ENCODE results near the gene ABCG5. TPM values are rescaled to one million over a fixed set of nuclear protein-coding genes. Genes with fewer than 3 reads are reported as not detected.
A peak's percentile ranks its signal among the peaks of the same experiment; 100 is the strongest.

The ABCG5 gene
- total and polyA plus RNA-seq, 2 of the 4 experiments (the other 2 are of a cell fraction) = not detected

DNA sequence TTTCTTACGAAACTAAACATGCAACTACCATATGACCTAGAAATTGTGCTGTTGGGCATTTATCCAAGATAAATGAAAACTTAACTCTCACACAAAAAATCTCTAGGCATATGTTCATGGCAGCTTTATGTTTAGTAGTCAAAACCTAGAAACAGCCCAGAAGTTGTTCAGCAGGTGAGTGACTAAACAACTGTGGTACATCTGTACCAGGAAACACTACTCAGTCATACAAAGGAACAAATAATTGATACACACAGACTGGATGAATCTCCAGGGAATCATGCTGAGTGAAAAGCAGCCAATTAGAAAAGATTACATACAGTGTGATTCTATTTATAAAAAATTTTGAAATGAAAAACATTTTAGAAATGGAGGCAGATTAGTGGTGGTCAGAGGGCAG is 35.5 kb downstream of the ABCG5 start:
- H2BK15ac ChIP-seq (ENCODE audit: low read depth, low read length) = no peak overlapping the region
- H3K18ac ChIP-seq (ENCODE audit: low read depth, low read length) = no peak overlapping the region
- no peak overlapping the region for H2AFZ ChIP-seq (replicated peaks; ENCODE audit: low read length, poor library complexity)
- H3K79me1 ChIP-seq (ENCODE audit: low read depth in 1 of 2, low read length in 2 of 2) = no peaks in the 10 kb centered on the region
- POLR2A ChIA-PET (ENCODE audit: unreplicated experiment) = no interaction called here
- no peak overlapping the region for H2BK120ac ChIP-seq (ENCODE audit: low read depth, low read length)
- no peak overlapping the region for H2BK20ac ChIP-seq (ENCODE audit: low read depth, low read length)
- H3K9ac ChIP-seq (ENCODE audit: low read depth, low read length) = no peak overlapping the region
- no peak overlapping the region for H2BK5ac ChIP-seq (ENCODE audit: low read depth, low read length, poor library complexity, severe bottlenecking)
- no peak overlapping the region for H3K4ac ChIP-seq (ENCODE audit: low read depth, low read length)
- H3K14ac ChIP-seq (replicated peaks; ENCODE audit: low read depth, low read length) = no peak overlapping the region
- TF ChIP-seq USF2 (IDR thresholded peaks at IDR 0.05; ENCODE audit: low read depth, low read length) = no peak
- no peak for TF ChIP-seq RAD21 (IDR thresholded peaks at IDR 0.05; ENCODE audit: low read length)
- TF ChIP-seq, protein P1, sequence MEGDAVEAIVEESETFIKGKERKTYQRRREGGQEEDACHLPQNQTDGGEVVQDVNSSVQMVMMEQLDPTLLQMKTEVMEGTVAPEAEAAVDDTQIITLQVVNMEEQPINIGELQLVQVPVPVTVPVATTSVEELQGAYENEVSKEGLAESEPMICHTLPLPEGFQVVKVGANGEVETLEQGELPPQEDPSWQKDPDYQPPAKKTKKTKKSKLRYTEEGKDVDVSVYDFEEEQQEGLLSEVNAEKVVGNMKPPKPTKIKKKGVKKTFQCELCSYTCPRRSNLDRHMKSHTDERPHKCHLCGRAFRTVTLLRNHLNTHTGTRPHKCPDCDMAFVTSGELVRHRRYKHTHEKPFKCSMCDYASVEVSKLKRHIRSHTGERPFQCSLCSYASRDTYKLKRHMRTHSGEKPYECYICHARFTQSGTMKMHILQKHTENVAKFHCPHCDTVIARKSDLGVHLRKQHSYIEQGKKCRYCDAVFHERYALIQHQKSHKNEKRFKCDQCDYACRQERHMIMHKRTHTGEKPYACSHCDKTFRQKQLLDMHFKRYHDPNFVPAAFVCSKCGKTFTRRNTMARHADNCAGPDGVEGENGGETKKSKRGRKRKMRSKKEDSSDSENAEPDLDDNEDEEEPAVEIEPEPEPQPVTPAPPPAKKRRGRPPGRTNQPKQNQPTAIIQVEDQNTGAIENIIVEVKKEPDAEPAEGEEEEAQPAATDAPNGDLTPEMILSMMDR (conservative IDR thresholded peaks at IDR 0.05; ENCODE audit: low read depth, low read length) = no peak
- no peak for TF ChIP-seq RCOR1 (IDR thresholded peaks at IDR 0.05; ENCODE audit: insufficient replicate concordance, low read length)
- TF ChIP-seq CHD1 (IDR thresholded peaks at IDR 0.05; ENCODE audit: low read depth, low read length) = no peak
- no peak for TF ChIP-seq RFX5 (IDR thresholded peaks at IDR 0.05; ENCODE audit: low read depth, low read length)
- TF ChIP-seq NFE2L2 (IDR thresholded peaks at IDR 0.05; ENCODE audit: low read depth, low read length) = no peak
- TF ChIP-seq CEBPB (IDR thresholded peaks at IDR 0.05; ENCODE audit: low read depth, low read length) = no peak
- no peak for TF ChIP-seq FOS (IDR thresholded peaks at IDR 0.05; ENCODE audit: low read depth, low read length)
- TF ChIP-seq MAZ (IDR thresholded peaks at IDR 0.05; ENCODE audit: borderline replicate concordance, low read depth, low read length) = no peak
- no peak for TF ChIP-seq MAFK (IDR thresholded peaks at IDR 0.05; ENCODE audit: low read depth, low read length)
- TF ChIP-seq POLR2A (IDR thresholded peaks at IDR 0.05; ENCODE audit: low read depth, low read length) = no peak
- no peak for TF ChIP-seq MXI1 (IDR thresholded peaks at IDR 0.05; ENCODE audit: borderline replicate concordance, low read depth, low read length)
- dilution Hi-C loops (cut with HindIII; ENCODE audit: low sequenced_read_pairs, unreplicated experiment) = no loop called here
- H3K23ac ChIP-seq (ENCODE audit: low read depth, low read length) = no peak overlapping the region
- ATAC-seq (ENCODE audit: low read depth) (no peak), DNase-seq (peak; percentile 1)
- H3K56ac ChIP-seq (ENCODE audit: extremely low read depth, insufficient read depth, low read length) = no peak overlapping the region
- H3K27me3 ChIP-seq (ENCODE audit: control insufficient read depth, insufficient read depth, low read length) = no peaks in the 10 kb centered on the region
- H3K9me1 ChIP-seq (ENCODE audit: insufficient read depth, low read length) = no peaks in the 10 kb centered on the region
- 0 out of 2 replicates have a peak, but pooled peaks cover 4% of the 10 kb centered on the region for H3K36me3 ChIP-seq (ENCODE audit: control insufficient read depth, insufficient read depth, low read length)
- CTCF ChIA-PET = no interaction called here
- no CpG with 5 or more reads among the region's 1 CpG for WGBS, 2 experiments (ENCODE audit: extremely low coverage in 2 of 2, insufficient read length in 1 of 2)
- H4K20me1 ChIP-seq (ENCODE audit: insufficient read depth, low read length) = no peaks in the 10 kb centered on the region
- no TSS peak for BruUV-seq (replicated peaks)
- no peak overlapping the region for H3K4me3 ChIP-seq (ENCODE audit: insufficient read depth, low read depth, low read length)
- no peak overlapping the region for H4K5ac ChIP-seq (ENCODE audit: low read depth, low read length)
- H3K4me2 ChIP-seq (ENCODE audit: low read depth, low read length) = no peak overlapping the region
- H4K8ac ChIP-seq (ENCODE audit: low read depth in 2 of 2, low read length in 2 of 2) = no peak overlapping the region
- intact Hi-C loops (cut with micrococcal nuclease) = no loop called here
- H2AK5ac ChIP-seq (ENCODE audit: low read depth, low read length) = no peak overlapping the region
- H3K9me3 ChIP-seq (ENCODE audit: control insufficient read depth, insufficient read depth, low read length) = no peaks in the 10 kb centered on the region
- H3K4me1 ChIP-seq (ENCODE audit: control insufficient read depth, insufficient read depth, low read length) = no peaks in the 10 kb centered on the region
- no peak overlapping the region for H3K27ac ChIP-seq (ENCODE audit: insufficient read depth, low read length)
- in situ Hi-C loops (cut with MboI; ENCODE audit: low sequenced_read_pairs) = no loop called here
- no peak overlapping the region for H4K91ac ChIP-seq (ENCODE audit: insufficient read depth, low read depth, low read length)
- H2AK9ac ChIP-seq (replicated peaks; ENCODE audit: low read depth, low read length, poor library complexity) = no peak overlapping the region

Measured in IMR-90 (cell line).